HFFc6 (cell line): ENCODE measurements around the gene DSC3. TPM values are rescaled to one million over a fixed set of nuclear protein-coding genes. Genes with fewer than 3 reads are reported as not detected.

Experiments used
- DNase-seq: peaks from one replicate; pipeline ENCODE4 v3.0.0-alpha.2; 2018
- H3K27ac Mint-ChIP-seq: 2 replicates; pipeline ENCODE4 v1.8.0; 2020; ENCODE audit warnings: mild to moderate bottlenecking, mixed read lengths
- H3K27me3 Mint-ChIP-seq: 2 replicates; pipeline ENCODE4 v1.8.0; 2021; ENCODE audit warnings: mild to moderate bottlenecking, moderate library complexity, mixed read lengths; ENCODE audit not compliant: insufficient read depth
- H3K36me3 Mint-ChIP-seq: 2 replicates; pipeline ENCODE4 v1.8.0; 2021; ENCODE audit warnings: low read depth, mixed read lengths
- H3K4me1 Mint-ChIP-seq: 2 replicates; pipeline ENCODE4 v1.8.0; 2020; ENCODE audit warnings: low read depth, mixed read lengths
- H3K4me3 Mint-ChIP-seq: 2 replicates; pipeline ENCODE4 v1.8.0; 2020; ENCODE audit warnings: mild to moderate bottlenecking, moderate library complexity, mixed read lengths
- H3K9me3 Mint-ChIP-seq: 2 replicates; pipeline ENCODE4 v1.8.0; 2020; ENCODE audit warnings: mild to moderate bottlenecking, mixed read lengths
- CTCF ChIP-seq: fragments of 200-600 bp; sonication (generic); IDR thresholded peaks from 2 replicates; pipeline ENCODE4 v1.5.0; 2021; ENCODE audit warnings: antibody characterized with exemption, mild to moderate bottlenecking
- total RNA-seq, 6 experiments: library from RNA; stranded (reverse); fragmentation: NEBNext Ultra II Directional; extraction: Animal tissue kit (Norgen Biotek cat#: 25700); gene quantifications; 2 replicates in 1 of 6; 3 replicates in 5 of 6; pipeline ENCODE4 v1.2.3, GENCODE V29; 2021

The DSC3 gene
- total RNA-seq, 6 experiments from 2014 or later, result not detected

GRCh38 chr18:31061945-31062344 is 19.4 kb upstream of the DSC3 start:
- no peaks in the 10 kb centered on the region for H3K4me1 Mint-ChIP-seq
- DNase-seq, result no peak

GRCh38 chr18:31058897-31059296 is 16.4 kb upstream of the DSC3 start:
- no peak for DNase-seq
- no peaks in the 10 kb centered on the region; the same call in 1 of the 2 replicates for H3K36me3 Mint-ChIP-seq
- H3K9me3 Mint-ChIP-seq, result peaks cover 26% of the 10 kb centered on the region
- no peaks in the 10 kb centered on the region for H3K4me1 Mint-ChIP-seq
- H3K4me3 Mint-ChIP-seq, result no peak overlapping the region
- H3K27me3 Mint-ChIP-seq, result peaks cover 1% of the 10 kb centered on the region; the same call in 1 of the 2 replicates
- no peak for TF ChIP-seq CTCF
- H3K27ac Mint-ChIP-seq, result no peak overlapping the region

More at GRCh38 chr18:31061945-31062344, 19.4 kb upstream of the DSC3 start:
- Mint-ChIP-seq H3K36me3 (no peaks in the 10 kb centered on the region; the same call in 1 of the 2 replicates), H3K9me3 (peaks cover 34% of the 10 kb centered on the region), H3K27me3 (peaks cover 1% of the 10 kb centered on the region; the same call in 1 of the 2 replicates), H3K27ac (no peak overlapping the region), H3K4me3 (no peak overlapping the region)
- TF ChIP-seq CTCF, result no peak

GRCh38 chr18:31057917-31058316 is 15.4 kb upstream of the DSC3 start:
- Mint-ChIP-seq H3K27me3 (peaks cover 1% of the 10 kb centered on the region; the same call in 1 of the 2 replicates), H3K9me3 (peaks cover 24% of the 10 kb centered on the region), H3K4me1 (no peaks in the 10 kb centered on the region)

GRCh38 chr18:31057051-31057450 is 14.5 kb upstream of the DSC3 start:
- H3K27ac Mint-ChIP-seq, result no peak overlapping the region
- TF ChIP-seq CTCF, result no peak
- no peaks in the 10 kb centered on the region for H3K4me1 Mint-ChIP-seq
- DNase-seq, result no peak
- peaks cover 1% of the 10 kb centered on the region; the same call in 1 of the 2 replicates for H3K27me3 Mint-ChIP-seq
- no peaks in the 10 kb centered on the region for H3K36me3 Mint-ChIP-seq
- H3K9me3 Mint-ChIP-seq, result peaks cover 27% of the 10 kb centered on the region
- H3K4me3 Mint-ChIP-seq, result no peak overlapping the region

More at GRCh38 chr18:31057917-31058316, 15.4 kb upstream of the DSC3 start:
- TF ChIP-seq CTCF, result no peak
- DNase-seq, result no peak
- no peak overlapping the region for H3K4me3 Mint-ChIP-seq
- no peak overlapping the region for H3K27ac Mint-ChIP-seq
- H3K36me3 Mint-ChIP-seq, result no peaks in the 10 kb centered on the region

GRCh38 chr18:31056296-31056695 is 13.8 kb upstream of the DSC3 start:
- peaks cover 32% of the 10 kb centered on the region for H3K9me3 Mint-ChIP-seq
- no peak for TF ChIP-seq CTCF
- peaks cover 1% of the 10 kb centered on the region; the same call in 1 of the 2 replicates for H3K27me3 Mint-ChIP-seq
- H3K4me1 Mint-ChIP-seq, result no peaks in the 10 kb centered on the region
- no peak overlapping the region for H3K4me3 Mint-ChIP-seq
- no peak for DNase-seq
- no peaks in the 10 kb centered on the region for H3K36me3 Mint-ChIP-seq
- H3K27ac Mint-ChIP-seq, result no peak overlapping the region

GRCh38 chr18:31050635-31051034 is 8.1 kb upstream of the DSC3 start:
- H3K36me3 Mint-ChIP-seq, result no peaks in the 10 kb centered on the region
- no peak for DNase-seq
- H3K27ac Mint-ChIP-seq, result no peak overlapping the region
- no peaks in the 10 kb centered on the region for H3K27me3 Mint-ChIP-seq
- peaks cover 47% of the 10 kb centered on the region for H3K9me3 Mint-ChIP-seq
- H3K4me1 Mint-ChIP-seq, result no peaks in the 10 kb centered on the region
- no peak overlapping the region for H3K4me3 Mint-ChIP-seq
- no peak for TF ChIP-seq CTCF
